HCT116 (cell line): ENCODE measurements around the gene GLB1L. TPM values are rescaled to one million over a fixed set of nuclear protein-coding genes. Genes with fewer than 3 reads are reported as not detected.

Experiments used
- ATAC-seq: fragments of 200-7000 bp; cut with Tn5 transposase; 2 replicates; pipeline ENCODE4 v1.9.1; 2020; ENCODE audit warnings: mild to moderate bottlenecking, moderate library complexity
- BruUV-seq: library from RNA; stranded (reverse); fragments of 400-500 nt; replicated peaks from 2 replicates; lab custom pipeline; 2021; lab: Mats Ljungman, UMichigan
- CTCF ChIA-PET: fragments of 300-600 bp; sonication (Branson Sonifier 250); formaldehyde crosslinking; loops from one replicate; lab custom pipeline; 2021; ENCODE audit warnings: antibody characterized with exemption; lab: Charles Lee
- POLR2A ChIA-PET: fragments of 300-600, 350-600 bp; sonication (Branson Sonifier 250); formaldehyde crosslinking; loops from one replicate; lab custom pipeline; 2021; ENCODE audit warnings: antibody characterized with exemption; lab: Charles Lee
- RAD21 ChIA-PET, 2 experiments: fragments of 300-600 bp; sonication (Branson Sonifier 250); formaldehyde crosslinking; loops; one replicate each; lab custom pipeline; 2023; ENCODE audit warnings: low total read pairs in 2 of 2; ENCODE audit not compliant: uncharacterized antibody in 2 of 2, unreplicated experiment in 2 of 2, low non-redundant PET in 1 of 2; lab: Charles Lee
- DNase-seq: peaks from one replicate; pipeline ENCODE4 v3.0.0-alpha.2; 2010; ENCODE audit warnings: low read depth, low spot score
- H2AFZ ChIP-seq: fragments of 200-600 bp; shearing (Covaris generic), sonication (generic); 2 replicates; pipeline ENCODE4 v1.6.1; 2017; ENCODE audit warnings: low read depth, mixed run types, mixed read lengths, antibody characterized with exemption, low read length; ENCODE audit not compliant: poor library complexity, severe bottlenecking
- H3K27ac ChIP-seq: 2 replicates; pipeline ENCODE4 v1.5.1; 2012; ENCODE audit warnings: low read depth, low read length
- H3K27me3 ChIP-seq: fragments of 200-600 bp; sonication (generic); 2 replicates; pipeline ENCODE4 v1.6.1; 2016; ENCODE audit warnings: mixed run types, low read length, mixed read lengths; ENCODE audit not compliant: insufficient read depth
- H3K36me3 ChIP-seq, 2 experiments: fragments of 200-500 bp in 1 of 2; fragments of 200-600 bp in 1 of 2; sonication (Bioruptor generic) in 1 of 2; sonication (generic) in 1 of 2; 2 replicates each; pipeline versions ENCODE4 v1.5.1 to v1.6.1; 2014 to 2016; ENCODE audit warnings: low read length in 2 of 2, inconsistent platforms in 1 of 2, mixed read lengths in 1 of 2, mixed run types in 1 of 2; ENCODE audit not compliant: insufficient read depth in 2 of 2, control insufficient read depth in 1 of 2
- H3K4me1 ChIP-seq, 2 experiments: fragments of 200-600 bp in 1 of 2; sonication (generic) in 1 of 2; 2 replicates each; pipeline versions ENCODE4 v1.5.1 to v1.6.1; 2012 to 2017; ENCODE audit warnings: low read length in 2 of 2, inconsistent platforms in 1 of 2, mild to moderate bottlenecking in 1 of 2, mixed read lengths in 1 of 2, mixed run types in 1 of 2, moderate library complexity in 1 of 2; ENCODE audit not compliant: insufficient read depth in 2 of 2, control insufficient read depth in 1 of 2
- H3K4me2 ChIP-seq: fragments of 200-600 bp; sonication (generic); 2 replicates; pipeline ENCODE4 v1.6.1; 2017; ENCODE audit warnings: mixed run types, low read length, mixed read lengths
- H3K4me3 ChIP-seq, 2 experiments: fragments of 200-600 bp in 1 of 2; sonication (generic) in 1 of 2; replicated peaks in 1 of 2; 2 replicates each; pipeline ENCODE4 v1.5.1; 2011 to 2016; ENCODE audit warnings: low read length in 2 of 2, control low read depth in 1 of 2, low read depth in 1 of 2, mild to moderate bottlenecking in 1 of 2, mixed read lengths in 1 of 2, mixed run types in 1 of 2
- H3K79me2 ChIP-seq: fragments of 200-600 bp; sonication (generic); 2 replicates; pipeline ENCODE4 v1.6.1; 2017; ENCODE audit warnings: mild to moderate bottlenecking, mixed run types, low read length, moderate library complexity, mixed read lengths; ENCODE audit not compliant: insufficient read depth
- H3K9ac ChIP-seq: fragments of 200-600 bp; sonication (generic); 2 replicates; pipeline ENCODE4 v1.6.1; 2016; ENCODE audit warnings: low read length, mixed read lengths
- H3K9me2 ChIP-seq: fragments of 200-600 bp; sonication (generic), shearing (Covaris generic); 2 replicates; pipeline ENCODE4 v1.6.1; 2017; ENCODE audit warnings: mixed run types, mild to moderate bottlenecking, moderate library complexity; ENCODE audit not compliant: insufficient read depth
- H3K9me3 ChIP-seq, 2 experiments: fragments of 200-500 bp in 1 of 2; fragments of 200-600 bp in 1 of 2; sonication (Bioruptor generic) in 1 of 2; sonication (generic) in 1 of 2; 2 replicates each; pipeline ENCODE4 v1.6.1; 2014 to 2017; ENCODE audit warnings: low read length in 2 of 2, mixed read lengths in 2 of 2, inconsistent platforms in 1 of 2, low read depth in 1 of 2, mild to moderate bottlenecking in 1 of 2, mixed run types in 1 of 2, moderate library complexity in 1 of 2; ENCODE audit not compliant: control insufficient read depth in 1 of 2, insufficient read depth in 1 of 2
- H4K20me1 ChIP-seq: fragments of 200-600 bp; sonication (generic), shearing (Covaris generic); 2 replicates; pipeline ENCODE4 v1.6.1; 2017; ENCODE audit warnings: mixed run types, mild to moderate bottlenecking, moderate library complexity; ENCODE audit not compliant: insufficient read depth
- CBX3 ChIP-seq: IDR thresholded peaks from 2 replicates; pipeline ENCODE4 v1.6.1; 2012; ENCODE audit warnings: low read depth
- EGR1 ChIP-seq: IDR thresholded peaks from 2 replicates; pipeline ENCODE4 v1.6.1; 2012; ENCODE audit warnings: low read depth
- EZH2phosphoT487 ChIP-seq: fragments of 200-600 bp; IDR thresholded peaks from 2 replicates; pipeline ENCODE4 v1.6.1; 2018; ENCODE audit warnings: antibody characterized with exemption, borderline replicate concordance
- FOSL1 ChIP-seq: IDR thresholded peaks from 2 replicates; pipeline ENCODE4 v1.6.1; 2012; ENCODE audit warnings: low read depth
- ZNF274 ChIP-seq: fragments of 200-500 bp; sonication (Bioruptor generic); IDR thresholded peaks from 2 replicates; pipeline ENCODE4 v1.6.1; 2014; ENCODE audit warnings: mild to moderate bottlenecking, low read depth, low read length, inconsistent platforms
- intact Hi-C: fragments of 100-400 bp; cut with micrococcal nuclease; formaldehyde crosslinking; loops from 2 replicates; pipeline ENCODE4 v1.10.0; 2022
- total RNA-seq: library from RNA; stranded (reverse); gene quantifications from one replicate; pipeline ENCODE4 v1.2.1, GENCODE V29; 2021; ENCODE audit not compliant: unreplicated experiment
- TF ChIP-seq, protein P1 (sequence below), 3 experiments: fragments of 200-600 bp in 1 of 3; sonication (generic) in 1 of 3; IDR thresholded peaks in 2 of 3; conservative IDR thresholded peaks in 1 of 3; 2 replicates each; pipeline ENCODE4 v1.5.1; 2012 to 2017; ENCODE audit warnings: low read depth in 2 of 3, low read length in 2 of 3, antibody characterized with exemption in 1 of 3, borderline replicate concordance in 1 of 3, control low read depth in 1 of 3, mild to moderate bottlenecking in 1 of 3, mixed read lengths in 1 of 3, mixed run types in 1 of 3, moderate library complexity in 1 of 3; ENCODE audit not compliant: insufficient read depth in 1 of 3
- TF ChIP-seq, protein P2 (sequence below): IDR thresholded peaks from 2 replicates; pipeline ENCODE4 v1.6.1; 2011; ENCODE audit warnings: mild to moderate bottlenecking, low read length, moderate library complexity; ENCODE audit not compliant: insufficient replicate concordance; ENCODE audit errors: extremely low read depth

The GLB1L gene
- total RNA-seq, 1 experiment from 2014 or later = 6.6 TPM

DNA sequence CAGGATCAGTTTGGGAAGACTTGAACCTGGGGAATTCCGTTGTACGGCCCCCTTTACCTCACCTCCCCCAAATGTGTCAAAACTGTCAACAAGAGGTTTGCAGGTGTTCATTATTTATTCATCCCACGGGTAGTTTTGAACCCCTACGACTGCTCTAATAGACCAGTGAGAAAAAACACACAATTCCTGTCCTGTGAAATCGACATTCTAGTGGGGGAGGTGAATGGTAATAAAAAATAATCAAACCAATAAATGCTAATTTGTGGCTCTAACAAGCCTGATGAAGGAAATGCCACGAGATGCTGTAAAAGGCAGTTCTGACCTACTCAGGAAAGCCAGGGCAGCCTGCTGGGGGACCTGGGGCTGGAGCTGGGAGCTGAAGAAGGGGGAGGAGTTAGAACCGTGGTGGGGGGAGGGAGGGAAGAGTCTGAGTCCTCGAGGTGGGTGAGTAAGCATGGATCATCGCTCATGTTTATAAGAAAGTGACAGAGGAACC, 33.5 kb upstream of the GLB1L start:
- peak overlapping the region; percentile 86 for H3K4me2 ChIP-seq
- peak; percentile 24; the same call in 1 of the 2 replicates for ATAC-seq
- TF ChIP-seq, protein P1, sequence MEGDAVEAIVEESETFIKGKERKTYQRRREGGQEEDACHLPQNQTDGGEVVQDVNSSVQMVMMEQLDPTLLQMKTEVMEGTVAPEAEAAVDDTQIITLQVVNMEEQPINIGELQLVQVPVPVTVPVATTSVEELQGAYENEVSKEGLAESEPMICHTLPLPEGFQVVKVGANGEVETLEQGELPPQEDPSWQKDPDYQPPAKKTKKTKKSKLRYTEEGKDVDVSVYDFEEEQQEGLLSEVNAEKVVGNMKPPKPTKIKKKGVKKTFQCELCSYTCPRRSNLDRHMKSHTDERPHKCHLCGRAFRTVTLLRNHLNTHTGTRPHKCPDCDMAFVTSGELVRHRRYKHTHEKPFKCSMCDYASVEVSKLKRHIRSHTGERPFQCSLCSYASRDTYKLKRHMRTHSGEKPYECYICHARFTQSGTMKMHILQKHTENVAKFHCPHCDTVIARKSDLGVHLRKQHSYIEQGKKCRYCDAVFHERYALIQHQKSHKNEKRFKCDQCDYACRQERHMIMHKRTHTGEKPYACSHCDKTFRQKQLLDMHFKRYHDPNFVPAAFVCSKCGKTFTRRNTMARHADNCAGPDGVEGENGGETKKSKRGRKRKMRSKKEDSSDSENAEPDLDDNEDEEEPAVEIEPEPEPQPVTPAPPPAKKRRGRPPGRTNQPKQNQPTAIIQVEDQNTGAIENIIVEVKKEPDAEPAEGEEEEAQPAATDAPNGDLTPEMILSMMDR (IDR thresholded peaks at IDR 0.05 in 2 of 3, conservative IDR thresholded peaks at IDR 0.05 in 1 of 3; ENCODE audit: borderline replicate concordance in 1 of 3, insufficient read depth in 1 of 3, low read depth in 2 of 3, low read length in 2 of 3) = no peak
- no peak for TF ChIP-seq ZNF274
- no peak for TF ChIP-seq FOSL1
- TF ChIP-seq EZH2phosphoT487 = no peak
- TF ChIP-seq CBX3 = no peak
- no peak for TF ChIP-seq EGR1
- TF ChIP-seq, protein P2, sequence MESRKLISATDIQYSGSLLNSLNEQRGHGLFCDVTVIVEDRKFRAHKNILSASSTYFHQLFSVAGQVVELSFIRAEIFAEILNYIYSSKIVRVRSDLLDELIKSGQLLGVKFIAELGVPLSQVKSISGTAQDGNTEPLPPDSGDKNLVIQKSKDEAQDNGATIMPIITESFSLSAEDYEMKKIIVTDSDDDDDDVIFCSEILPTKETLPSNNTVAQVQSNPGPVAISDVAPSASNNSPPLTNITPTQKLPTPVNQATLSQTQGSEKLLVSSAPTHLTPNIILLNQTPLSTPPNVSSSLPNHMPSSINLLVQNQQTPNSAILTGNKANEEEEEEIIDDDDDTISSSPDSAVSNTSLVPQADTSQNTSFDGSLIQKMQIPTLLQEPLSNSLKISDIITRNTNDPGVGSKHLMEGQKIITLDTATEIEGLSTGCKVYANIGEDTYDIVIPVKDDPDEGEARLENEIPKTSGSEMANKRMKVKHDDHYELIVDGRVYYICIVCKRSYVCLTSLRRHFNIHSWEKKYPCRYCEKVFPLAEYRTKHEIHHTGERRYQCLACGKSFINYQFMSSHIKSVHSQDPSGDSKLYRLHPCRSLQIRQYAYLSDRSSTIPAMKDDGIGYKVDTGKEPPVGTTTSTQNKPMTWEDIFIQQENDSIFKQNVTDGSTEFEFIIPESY = no peak
- TF ChIP-seq, all 23 proteins: peak for 0
- Histone ChIP-seq H3K27ac (peak overlapping the region; percentile 82), H3K79me2 (no peaks in the 10 kb centered on the region), H3K27me3 (no peaks in the 10 kb centered on the region), H3K9ac (peak overlapping the region; percentile 71), H3K4me1 (peaks cover 36 to 57% of the 10 kb centered on the region in 2 experiments), H3K9me3 (no peaks in the 10 kb centered on the region), H3K4me3 (peak overlapping the region; percentile 42 to 59), H4K20me1 (no peaks in the 10 kb centered on the region), H3K36me3 (no peaks in the 10 kb centered on the region), H3K9me2 (no peaks in the 10 kb centered on the region), H2AFZ (no peak overlapping the region)
- ChIA-PET CTCF (interaction anchor here (0.6 to 4.3 kb wide), 13 partner anchors 9 to 277 kb away, joined by 3 to 71 read pairs (median 3); partner anchors contain the start of genes CNPPD1, GLB1L, STK16 and TUBA4A), POLR2A (interaction anchor here (0.8 to 1.5 kb wide), 7 partner anchors 9 to 122 kb away, joined by 3 to 6 read pairs (median 4); partner anchors contain the start of genes DNPEP, TUBA4A and TUBA4B), RAD21 (no interaction called here)
- TSS peak; percentile 87 for BruUV-seq
- no peak for DNase-seq
- intact Hi-C loops = loop anchor here (1.0 kb wide), 1 partner anchor 16 kb away; no protein-coding TSS in a partner anchor
